Liver (tissue), 9 donors: ENCODE results near the gene FNBP1L. TPM values are rescaled to one million over a fixed set of nuclear protein-coding genes. Genes with fewer than 3 reads are reported as not detected.

ENCODE experiments used
- DNase-seq: peaks from one replicate; pipeline ENCODE4 v3.0.0-alpha.2; 2017; ENCODE audit warnings: low spot score
- H3K27ac ChIP-seq, 2 donors: one replicate each; pipeline ENCODE4 v1.7.0; 2013; ENCODE audit warnings: inconsistent platforms in 2 of 2, low read length in 2 of 2, control low read depth in 1 of 2, low read depth in 1 of 2, mild to moderate bottlenecking in 1 of 2
- H3K27me3 ChIP-seq, 4 donors: one replicate each; pipeline versions ENCODE4 v1.6.1 to v1.7.0; 2013; ENCODE audit warnings: low read length in 3 of 4, inconsistent platforms in 1 of 4, mild to moderate bottlenecking in 1 of 4, moderate library complexity in 1 of 4; ENCODE audit not compliant: control insufficient read depth in 4 of 4, insufficient read depth in 4 of 4
- H3K36me3 ChIP-seq, 4 donors: one replicate each; pipeline versions ENCODE4 v1.6.1 to v1.7.0; 2013; ENCODE audit warnings: low read length in 3 of 4, mild to moderate bottlenecking in 3 of 4, low read depth in 1 of 4, moderate library complexity in 1 of 4; ENCODE audit not compliant: control insufficient read depth in 4 of 4, insufficient read depth in 3 of 4
- H3K4me1 ChIP-seq, 4 donors: one replicate each; pipeline versions ENCODE4 v1.6.1 to v1.7.0; 2013; ENCODE audit warnings: low read length in 3 of 4, mild to moderate bottlenecking in 3 of 4, moderate library complexity in 1 of 4; ENCODE audit not compliant: control insufficient read depth in 4 of 4, insufficient read depth in 4 of 4
- H3K4me3 ChIP-seq, 3 donors: one replicate each; pipeline versions ENCODE4 v1.6.1 to v1.7.0; 2013; ENCODE audit warnings: low read length in 3 of 3, control low read depth in 1 of 3, low read depth in 1 of 3, mild to moderate bottlenecking in 1 of 3
- H3K9ac ChIP-seq, 2 donors: one replicate each; pipeline ENCODE4 v1.7.0; 2013; ENCODE audit warnings: low read length in 2 of 2, mild to moderate bottlenecking in 2 of 2, moderate library complexity in 2 of 2, control low read depth in 1 of 2, low read depth in 1 of 2
- H3K9me3 ChIP-seq, 4 donors: one replicate each; pipeline versions ENCODE4 v1.6.1 to v1.7.0; 2013; ENCODE audit warnings: low read length in 3 of 4; ENCODE audit not compliant: control insufficient read depth in 4 of 4
- ATF3 ChIP-seq: IDR thresholded peaks from 2 replicates; pipeline ENCODE4 v1.6.1; 2016; ENCODE audit warnings: antibody characterized with exemption
- EGR1 ChIP-seq, 2 donors: IDR thresholded peaks; 2 replicates each; pipeline ENCODE4 v1.6.1; 2016 to 2018; ENCODE audit warnings: antibody characterized with exemption in 2 of 2, low read depth in 2 of 2
- FOXA1 ChIP-seq: IDR thresholded peaks from 2 replicates; pipeline ENCODE4 v1.6.1; 2016; ENCODE audit warnings: antibody characterized with exemption
- FOXA2 ChIP-seq: IDR thresholded peaks from 2 replicates; pipeline ENCODE4 v1.6.1; 2016; ENCODE audit warnings: antibody characterized with exemption
- HNF4A ChIP-seq, 2 donors: conservative IDR thresholded peaks; 2 replicates each; pipeline ENCODE4 v1.6.1; 2016; ENCODE audit warnings: antibody characterized with exemption in 2 of 2, mild to moderate bottlenecking in 2 of 2
- HNF4G ChIP-seq: IDR thresholded peaks from 2 replicates; pipeline ENCODE4 v1.6.1; 2016; ENCODE audit warnings: antibody characterized with exemption
- JUND ChIP-seq, 2 donors: IDR thresholded peaks; 2 replicates each; pipeline ENCODE4 v1.6.1; 2016; ENCODE audit warnings: antibody characterized with exemption in 2 of 2
- MAX ChIP-seq: IDR thresholded peaks from 2 replicates; pipeline ENCODE4 v1.6.1; 2016; ENCODE audit warnings: antibody characterized with exemption
- NR2F2 ChIP-seq: IDR thresholded peaks from 2 replicates; pipeline ENCODE4 v1.6.1; 2016; ENCODE audit warnings: antibody characterized with exemption
- REST ChIP-seq: IDR thresholded peaks from 2 replicates; pipeline ENCODE4 v1.6.1; 2016; ENCODE audit warnings: antibody characterized with exemption, mild to moderate bottlenecking
- RXRA ChIP-seq, 2 donors: IDR thresholded peaks; 2 replicates each; pipeline ENCODE4 v1.6.1; 2017 to 2018; ENCODE audit warnings: antibody characterized with exemption in 2 of 2, mild to moderate bottlenecking in 1 of 2
- SP1 ChIP-seq: IDR thresholded peaks from 2 replicates; pipeline ENCODE4 v1.6.1; 2018; ENCODE audit warnings: antibody characterized with exemption, mild to moderate bottlenecking
- TAF1 ChIP-seq: conservative IDR thresholded peaks from 2 replicates; pipeline ENCODE4 v1.6.1; 2016; ENCODE audit warnings: antibody characterized with exemption, mild to moderate bottlenecking
- YY1 ChIP-seq: IDR thresholded peaks from 2 replicates; pipeline ENCODE4 v1.6.1; 2016; ENCODE audit warnings: antibody characterized with exemption, mild to moderate bottlenecking
- ZBTB33 ChIP-seq: IDR thresholded peaks from 2 replicates; pipeline ENCODE4 v1.6.1; 2016; ENCODE audit warnings: antibody characterized with exemption
- WGBS: extraction: QIAGEN DNeasy Blood & Tissue Kit; methylation state at CpG from one replicate; pipeline ENCODE4 v1.1.7; 2013; 5-methylcytosine and 5-hydroxymethylcytosine counted together
- polyA plus RNA-seq, 2 donors: library from polyadenylated mRNA; stranded (reverse) in 1 of 2; unstranded in 1 of 2; fragments of 200-250 nt in 1 of 2; fragments of >200 nt in 1 of 2; fragmentation: Nextera tagmentation in 1 of 2; extraction: Ambion mirVana in 1 of 2; gene quantifications; one replicate each; pipeline versions ENCODE4 v1.2.1 to v1.2.3, GENCODE V29; 2013 to 2015
- total RNA-seq, 2 donors: library from RNA; depleted of rRNA; stranded (reverse); fragments of >200 nt; gene quantifications; one replicate each; pipeline ENCODE4 v1.2.3, GENCODE V29; 2014
- donor health status: healthy.
- donor health status: healthy.
- donor health status: healthy.
- donor health status: healthy.
- donor health status: healthy.

Gene FNBP1L
- total and polyA plus RNA-seq, 4 donors: 5.3 to 13.5 (median 8.9) TPM

- no peak for TF ChIP-seq NR2F2
- no peak for TF ChIP-seq RXRA (IDR thresholded peaks at IDR 0.05)
- H3K4me3 ChIP-seq: no peak overlapping the region
- 97% methylated on average over 2 of the region's 2 CpGs for WGBS
Observed at GRCh38 chr1:93521618-93522017, 73.7 kb downstream of the FNBP1L start.

GRCh38 chr1:93522721-93523120 lies 74.8 kb downstream of the FNBP1L start:
- no peak overlapping the region for H3K27ac ChIP-seq
- no peak overlapping the region for H3K4me3 ChIP-seq
- H3K9ac ChIP-seq: no peak overlapping the region
- H3K36me3 ChIP-seq: no peaks in the 10 kb centered on the region
- TF ChIP-seq SP1 (no peak), ATF3 (no peak), MAX (no peak), JUND (IDR thresholded peaks at IDR 0.05) (no peak), YY1 (no peak), HNF4G (no peak), HNF4A (conservative IDR thresholded peaks at IDR 0.05) (no peak), REST (no peak), ZBTB33 (no peak), FOXA1 (no peak), RXRA (IDR thresholded peaks at IDR 0.05) (no peak)
- no peak for DNase-seq
- H3K27me3 ChIP-seq: no peaks in the 10 kb centered on the region
- WGBS: 90% methylated on average over 4 of the region's 4 CpGs
- H3K4me1 ChIP-seq: no peaks in the 10 kb centered on the region
- H3K9me3 ChIP-seq: no peaks in the 10 kb centered on the region

More at GRCh38 chr1:93521618-93522017, 73.7 kb downstream of the FNBP1L start:
- no peaks in the 10 kb centered on the region for H3K4me1 ChIP-seq
- H3K9ac ChIP-seq: no peak overlapping the region
- H3K36me3 ChIP-seq: no peaks in the 10 kb centered on the region
- H3K9me3 ChIP-seq: no peaks in the 10 kb centered on the region
- H3K27me3 ChIP-seq: no peaks in the 10 kb centered on the region
- DNase-seq: no peak
- no peak overlapping the region for H3K27ac ChIP-seq

- Histone ChIP-seq H3K9me3 (no peaks in the 10 kb centered on the region), H3K4me3 (no peak overlapping the region), H3K27me3 (no peaks in the 10 kb centered on the region), H3K9ac (no peak overlapping the region), H3K36me3 (no peaks in the 10 kb centered on the region), H3K4me1 (no peaks in the 10 kb centered on the region), H3K27ac (no peak overlapping the region)
- 88% methylated on average over 1 of the region's 1 CpG for WGBS
- no peak for DNase-seq
- TF ChIP-seq TAF1 (no peak), FOXA1 (no peak), HNF4A (conservative IDR thresholded peaks at IDR 0.05) (no peak), YY1 (no peak), REST (no peak), MAX (no peak), EGR1 (IDR thresholded peaks at IDR 0.05; ENCODE audit: low read depth in 2 of 2) (no peak), ATF3 (no peak), NR2F2 (no peak), FOXA2 (no peak), ZBTB33 (no peak), RXRA (IDR thresholded peaks at IDR 0.05) (no peak)
Observed at GRCh38 chr1:93525431-93525830, 77.5 kb downstream of the FNBP1L start.
